Measurements from ENCODE around the gene PDE6D.

The PDE6D gene

DNA sequence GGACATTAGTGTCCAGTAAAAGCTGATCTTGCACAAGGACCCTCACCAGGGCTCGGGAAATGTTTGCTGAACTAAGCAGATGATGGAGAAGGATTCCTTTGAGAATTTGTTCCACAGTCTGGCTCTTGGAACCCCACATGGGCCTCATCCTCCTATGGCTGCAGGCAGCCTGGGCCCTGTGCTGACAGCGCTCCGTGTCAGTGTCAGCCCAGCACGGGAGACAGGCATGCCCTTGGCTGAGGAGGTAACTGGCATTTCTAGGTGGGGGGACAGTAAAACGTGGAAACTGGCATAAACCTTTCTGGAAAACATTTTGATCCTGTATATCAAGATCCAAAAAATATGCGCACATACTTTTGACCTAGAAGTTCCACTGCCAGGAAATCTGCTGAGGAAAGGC lies 62.3 kb downstream of the PDE6D start:
- TF ChIP-seq CSDC2 (CRISPR knock-in tag; IDR thresholded peaks at IDR 0.05) (no peak), TCF4 (CRISPR knock-in tag; IDR thresholded peaks at IDR 0.05; ENCODE audit: borderline replicate concordance) (no peak), RARB (CRISPR knock-in tag; IDR thresholded peaks at IDR 0.05) (no peak), OSR1 (CRISPR knock-in tag; IDR thresholded peaks at IDR 0.05) (no peak), POU6F1 (CRISPR knock-in tag; IDR thresholded peaks at IDR 0.05; ENCODE audit: borderline replicate concordance, low read depth) (no peak), ESRRG (CRISPR knock-in tag; IDR thresholded peaks at IDR 0.05) (no peak), ZFP30 (CRISPR knock-in tag; IDR thresholded peaks at IDR 0.05) (no peak), ZFP3 (CRISPR knock-in tag; IDR thresholded peaks at IDR 0.05) (no peak), TOX (CRISPR knock-in tag; IDR thresholded peaks at IDR 0.05; ENCODE audit: borderline replicate concordance) (no peak), PPARA (CRISPR knock-in tag; IDR thresholded peaks at IDR 0.05; ENCODE audit: borderline replicate concordance) (no peak), ZNF565 (CRISPR knock-in tag; conservative IDR thresholded peaks at IDR 0.05; ENCODE audit: low read depth) (no peak), ZNF8 (CRISPR knock-in tag; IDR thresholded peaks at IDR 0.05) (no peak), BACH2 (CRISPR knock-in tag; IDR thresholded peaks at IDR 0.05; ENCODE audit: borderline replicate concordance) (no peak)
- TF ChIP-seq, protein P1, sequence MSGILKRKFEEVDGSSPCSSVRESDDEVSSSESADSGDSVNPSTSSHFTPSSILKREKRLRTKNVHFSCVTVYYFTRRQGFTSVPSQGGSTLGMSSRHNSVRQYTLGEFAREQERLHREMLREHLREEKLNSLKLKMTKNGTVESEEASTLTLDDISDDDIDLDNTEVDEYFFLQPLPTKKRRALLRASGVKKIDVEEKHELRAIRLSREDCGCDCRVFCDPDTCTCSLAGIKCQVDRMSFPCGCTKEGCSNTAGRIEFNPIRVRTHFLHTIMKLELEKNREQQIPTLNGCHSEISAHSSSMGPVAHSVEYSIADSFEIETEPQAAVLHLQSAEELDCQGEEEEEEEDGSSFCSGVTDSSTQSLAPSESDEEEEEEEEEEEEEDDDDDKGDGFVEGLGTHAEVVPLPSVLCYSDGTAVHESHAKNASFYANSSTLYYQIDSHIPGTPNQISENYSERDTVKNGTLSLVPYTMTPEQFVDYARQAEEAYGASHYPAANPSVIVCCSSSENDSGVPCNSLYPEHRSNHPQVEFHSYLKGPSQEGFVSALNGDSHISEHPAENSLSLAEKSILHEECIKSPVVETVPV (CRISPR knock-in tag; IDR thresholded peaks at IDR 0.05) = no peak
- ATAC-seq = no peak

GRCh38 chr2:231717281-231718171 lies 63.6 kb downstream of the PDE6D start:
- TF ChIP-seq PATZ1 (CRISPR knock-in tag; IDR thresholded peaks at IDR 0.05; ENCODE audit: borderline replicate concordance) = no peak
- TF ChIP-seq ZFP30 (CRISPR knock-in tag; IDR thresholded peaks at IDR 0.05) = no peak
- TF ChIP-seq TOX (CRISPR knock-in tag; IDR thresholded peaks at IDR 0.05; ENCODE audit: borderline replicate concordance) = no peak
- TF ChIP-seq ZC3H10 (CRISPR knock-in tag; IDR thresholded peaks at IDR 0.05) = no peak
- no peak for TF ChIP-seq ZFP3 (CRISPR knock-in tag; IDR thresholded peaks at IDR 0.05)
- no peak for TF ChIP-seq GLIS3 (CRISPR knock-in tag; IDR thresholded peaks at IDR 0.05)
- TF ChIP-seq OSR1 (CRISPR knock-in tag; IDR thresholded peaks at IDR 0.05) = no peak
- TF ChIP-seq ISL1 (CRISPR knock-in tag; IDR thresholded peaks at IDR 0.05) = no peak
- ATAC-seq = no peak

GRCh38 chr2:231716666-231717280 lies 64.3 kb downstream of the PDE6D start:
- no peak for ATAC-seq
- TF ChIP-seq POU6F1 (CRISPR knock-in tag; IDR thresholded peaks at IDR 0.05; ENCODE audit: borderline replicate concordance, low read depth) = no peak
- TF ChIP-seq SNAI2 (CRISPR knock-in tag; IDR thresholded peaks at IDR 0.05) = no peak

- no peak for ATAC-seq
- TF ChIP-seq PATZ1 (CRISPR knock-in tag; IDR thresholded peaks at IDR 0.05; ENCODE audit: borderline replicate concordance) = no peak
- TF ChIP-seq ZNF565 (CRISPR knock-in tag; conservative IDR thresholded peaks at IDR 0.05; ENCODE audit: low read depth) = no peak
- no peak for TF ChIP-seq PPARA (CRISPR knock-in tag; IDR thresholded peaks at IDR 0.05; ENCODE audit: borderline replicate concordance)
- no peak for TF ChIP-seq ISL1 (CRISPR knock-in tag; IDR thresholded peaks at IDR 0.05)
- TF ChIP-seq ZNF70 (CRISPR knock-in tag; IDR thresholded peaks at IDR 0.05) = no peak
- no peak for TF ChIP-seq ZNF8 (CRISPR knock-in tag; IDR thresholded peaks at IDR 0.05)
- no peak for TF ChIP-seq RARB (CRISPR knock-in tag; IDR thresholded peaks at IDR 0.05)
- no peak for TF ChIP-seq ESRRG (CRISPR knock-in tag; IDR thresholded peaks at IDR 0.05)
- no peak for TF ChIP-seq ZC3H10 (CRISPR knock-in tag; IDR thresholded peaks at IDR 0.05)
- TF ChIP-seq GLIS3 (CRISPR knock-in tag; IDR thresholded peaks at IDR 0.05) = no peak
- no peak for TF ChIP-seq ZFP3 (CRISPR knock-in tag; IDR thresholded peaks at IDR 0.05)
- TF ChIP-seq TSHZ2 (CRISPR knock-in tag; IDR thresholded peaks at IDR 0.05) = no peak
- no peak for TF ChIP-seq SNAI2 (CRISPR knock-in tag; IDR thresholded peaks at IDR 0.05)
- no peak for TF ChIP-seq BACH2 (CRISPR knock-in tag; IDR thresholded peaks at IDR 0.05; ENCODE audit: borderline replicate concordance)
Observed at GRCh38 chr2:231715988-231716616, 65.0 kb downstream of the PDE6D start.
